Upper lobe of left lung (tissue), 4 donors: ENCODE data around the gene SLC24A1.

Experiments used
- CTCF ChIP-seq, 6 experiments: fragments of 450-650 bp in 4 of 6; fragments of 200-600 bp in 2 of 6; sonication (generic) in 2 of 6; IDR thresholded peaks; one replicate each; pipeline ENCODE4 v1.5.1; 2016 to 2019; ENCODE audit warnings: antibody characterized with exemption in 6 of 6
- EP300 ChIP-seq, 4 donors: sonication (generic); formaldehyde crosslinking; IDR thresholded peaks; one replicate each; pipeline ENCODE4 v1.5.1; 2017; ENCODE audit warnings: antibody characterized with exemption in 4 of 4, control low read depth in 2 of 4
- POLR2A ChIP-seq, 4 donors: fragments of 450-650 bp; IDR thresholded peaks; one replicate each; pipeline ENCODE4 v1.5.1; 2016 to 2017; ENCODE audit warnings: antibody characterized with exemption in 4 of 4, mild to moderate bottlenecking in 2 of 4
- POLR2AphosphoS5 ChIP-seq, 2 donors: sonication (generic); formaldehyde crosslinking; IDR thresholded peaks; one replicate each; pipeline ENCODE4 v1.5.1; 2017; ENCODE audit warnings: antibody characterized with exemption in 2 of 2

DNA sequence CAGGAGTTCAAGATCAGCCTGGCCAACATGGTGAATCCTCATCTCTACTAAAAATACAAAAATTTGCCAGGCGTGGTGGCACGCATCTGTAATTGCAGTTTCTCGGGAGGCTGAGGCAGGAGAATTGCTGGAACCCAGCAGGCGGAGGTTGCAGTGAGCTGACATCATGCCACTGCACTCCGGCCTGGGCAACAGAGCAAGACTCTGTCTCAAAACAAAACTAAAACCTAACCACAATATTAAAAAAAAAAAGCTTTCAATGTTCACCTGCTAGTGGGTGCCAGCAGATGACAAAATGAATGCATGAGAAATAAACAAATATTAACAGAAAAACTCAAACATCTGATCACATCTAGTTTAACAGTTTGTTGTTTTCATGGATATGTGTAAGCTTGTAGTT is 9.0 kb downstream of the SLC24A1 start:
- TF ChIP-seq CTCF (IDR thresholded peaks at IDR 0.05) (no peak), POLR2AphosphoS5 (IDR thresholded peaks at IDR 0.05) (no peak), POLR2A (IDR thresholded peaks at IDR 0.05) (no peak), EP300 (IDR thresholded peaks at IDR 0.05) (no peak)
